ENCODE results near the gene SEPTIN14. TPM values are rescaled to one million over a fixed set of nuclear protein-coding genes. Genes with fewer than 3 reads are reported as not detected.

The SEPTIN14 gene
- total RNA-seq, 1 experiment from 2014 or later, result not detected

GRCh38 chr7:55838595-55838994, 24.0 kb downstream of the SEPTIN14 start:
- POLR2A ChIA-PET, result no interaction called here

GRCh38 chr7:55827577-55827976, 35.0 kb downstream of the SEPTIN14 start:
- intact Hi-C loops (cut with micrococcal nuclease; ENCODE audit: unreplicated experiment) (no loop called here), in situ Hi-C loops (cut with HindIII; ENCODE audit: low pct_unique_long_range_greater_than_20kb, low sequenced_read_pairs) (no loop called here)
- no TSS peak for BruUV-seq (replicated peaks)
- no peaks in the 10 kb centered on the region for H3K27me3 ChIP-seq (ENCODE audit: control insufficient read depth, insufficient read depth, low read length)
- DNase-seq (ENCODE audit: low read depth, low spot score) (no peak), ATAC-seq (no peak)
- no peak overlapping the region for H3K27ac ChIP-seq (ENCODE audit: low read length)
- ChIA-PET CTCF (interaction anchor here (0.6 to 0.7 kb wide), 3 partner anchors 242 to 1445 kb away, joined by 3 to 6 read pairs (median 3); no protein-coding TSS in a partner anchor), POLR2A (no interaction called here)
- H3K9me3 ChIP-seq (ENCODE audit: control insufficient read depth, insufficient read depth, low read depth, low read length), result peaks cover 6% of the 10 kb centered on the region; the same call in 1 of the 2 replicates
- no peaks in the 10 kb centered on the region for H3K36me3 ChIP-seq (ENCODE audit: control insufficient read depth, insufficient read depth, low read length)
- no peak for TF ChIP-seq REST (IDR thresholded peaks at IDR 0.05; ENCODE audit: insufficient read depth in 1 of 2, low read depth in 2 of 2, low read length in 1 of 2)
- TF ChIP-seq SIN3A (IDR thresholded peaks at IDR 0.05; ENCODE audit: borderline replicate concordance, insufficient read depth, low read depth, low read length), result no peak
- no peak for TF ChIP-seq CTCF (IDR thresholded peaks at IDR 0.05)
- TF ChIP-seq POLR2AphosphoS5 (IDR thresholded peaks at IDR 0.05; ENCODE audit: low read depth, low read length), result no peak
- TF ChIP-seq TCF7L2 (IDR thresholded peaks at IDR 0.05; ENCODE audit: low read depth, low read length), result no peak
- H3K4me1 ChIP-seq (ENCODE audit: control insufficient read depth, insufficient read depth, low read length), result no peaks in the 10 kb centered on the region
- H3K4me3 ChIP-seq (ENCODE audit: low read depth in 2 of 2, low read length in 2 of 2), result no peak overlapping the region

More at GRCh38 chr7:55838595-55838994, 24.0 kb downstream of the SEPTIN14 start:
- in situ Hi-C loops (cut with HindIII; ENCODE audit: low pct_unique_long_range_greater_than_20kb, low sequenced_read_pairs) (no loop called here), intact Hi-C loops (cut with micrococcal nuclease; ENCODE audit: unreplicated experiment) (no loop called here)
- H3K4me1 ChIP-seq (ENCODE audit: control insufficient read depth, insufficient read depth, low read length), result no peaks in the 10 kb centered on the region
- no peak for TF ChIP-seq TCF7L2 (IDR thresholded peaks at IDR 0.05; ENCODE audit: low read depth, low read length)
- no peak for TF ChIP-seq POLR2AphosphoS5 (IDR thresholded peaks at IDR 0.05; ENCODE audit: low read depth, low read length)
- TF ChIP-seq REST (IDR thresholded peaks at IDR 0.05; ENCODE audit: insufficient read depth in 1 of 2, low read depth in 2 of 2, low read length in 1 of 2), result no peak
- TF ChIP-seq CTCF (IDR thresholded peaks at IDR 0.05), result no peak
- no peak for TF ChIP-seq SIN3A (IDR thresholded peaks at IDR 0.05; ENCODE audit: borderline replicate concordance, insufficient read depth, low read depth, low read length)
- no TSS peak for BruUV-seq (replicated peaks)
- DNase-seq (ENCODE audit: low read depth, low spot score) (no peak), ATAC-seq (no peak)
- no peak overlapping the region for H3K27ac ChIP-seq (ENCODE audit: low read length)
- no peaks in the 10 kb centered on the region for H3K36me3 ChIP-seq (ENCODE audit: control insufficient read depth, insufficient read depth, low read length)
- no peak overlapping the region; a peak in 1 of 4 replicates for H3K4me3 ChIP-seq (ENCODE audit: low read depth in 2 of 2, low read length in 2 of 2)
- no peaks in the 10 kb centered on the region for H3K9me3 ChIP-seq (ENCODE audit: control insufficient read depth, insufficient read depth, low read depth, low read length)
- CTCF ChIA-PET, result no interaction called here
- no peaks in the 10 kb centered on the region for H3K27me3 ChIP-seq (ENCODE audit: control insufficient read depth, insufficient read depth, low read length)

All from Panc1 (cell line).